ENCODE measurements around the gene FRAT2. TPM values are rescaled to one million over a fixed set of nuclear protein-coding genes. Genes with fewer than 3 reads are reported as not detected.

Gene FRAT2
- total RNA-seq, 1 donor from 2014 or later: 8.4 TPM

DNA sequence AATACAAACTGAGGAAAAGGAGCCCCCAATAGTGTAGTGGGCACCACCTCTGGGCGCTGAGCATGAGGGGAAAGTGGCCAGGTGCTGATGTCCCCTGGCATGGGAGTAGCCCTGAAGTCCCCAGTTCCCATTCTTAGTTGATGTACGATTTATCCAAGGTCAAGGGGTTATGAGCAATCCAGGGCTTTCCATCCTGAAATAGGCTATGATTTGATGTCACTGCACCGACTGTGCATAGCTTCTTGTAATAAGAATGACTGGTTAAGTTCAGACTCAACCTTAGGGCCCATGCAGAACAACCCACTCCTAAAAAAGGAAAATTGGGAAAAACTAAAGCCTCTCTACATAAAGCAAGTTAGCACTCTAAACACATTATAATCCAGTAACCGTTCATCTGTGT is 11.0 kb downstream of the FRAT2 start:
- ATAC-seq: no peak

DNA sequence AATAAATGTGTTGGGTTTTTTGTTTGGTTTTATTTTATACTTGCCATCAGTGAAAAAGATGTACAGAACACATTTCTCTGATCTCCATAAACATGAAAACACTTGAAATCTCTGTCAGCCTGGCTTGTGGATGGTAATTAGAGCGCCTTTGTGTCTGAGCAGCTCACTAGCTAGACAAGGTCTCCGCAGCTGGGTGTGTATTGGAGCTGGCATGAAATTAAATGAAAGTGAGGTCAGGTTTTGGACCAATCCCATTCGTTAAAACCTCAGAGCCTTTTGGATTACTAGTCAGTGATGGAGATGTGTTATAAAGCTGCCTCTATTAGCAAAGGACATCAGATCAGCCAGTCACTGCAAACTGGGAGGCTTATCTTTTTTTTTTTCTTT is 12.7 kb downstream of the FRAT2 start:
- ATAC-seq: no peak

DNA sequence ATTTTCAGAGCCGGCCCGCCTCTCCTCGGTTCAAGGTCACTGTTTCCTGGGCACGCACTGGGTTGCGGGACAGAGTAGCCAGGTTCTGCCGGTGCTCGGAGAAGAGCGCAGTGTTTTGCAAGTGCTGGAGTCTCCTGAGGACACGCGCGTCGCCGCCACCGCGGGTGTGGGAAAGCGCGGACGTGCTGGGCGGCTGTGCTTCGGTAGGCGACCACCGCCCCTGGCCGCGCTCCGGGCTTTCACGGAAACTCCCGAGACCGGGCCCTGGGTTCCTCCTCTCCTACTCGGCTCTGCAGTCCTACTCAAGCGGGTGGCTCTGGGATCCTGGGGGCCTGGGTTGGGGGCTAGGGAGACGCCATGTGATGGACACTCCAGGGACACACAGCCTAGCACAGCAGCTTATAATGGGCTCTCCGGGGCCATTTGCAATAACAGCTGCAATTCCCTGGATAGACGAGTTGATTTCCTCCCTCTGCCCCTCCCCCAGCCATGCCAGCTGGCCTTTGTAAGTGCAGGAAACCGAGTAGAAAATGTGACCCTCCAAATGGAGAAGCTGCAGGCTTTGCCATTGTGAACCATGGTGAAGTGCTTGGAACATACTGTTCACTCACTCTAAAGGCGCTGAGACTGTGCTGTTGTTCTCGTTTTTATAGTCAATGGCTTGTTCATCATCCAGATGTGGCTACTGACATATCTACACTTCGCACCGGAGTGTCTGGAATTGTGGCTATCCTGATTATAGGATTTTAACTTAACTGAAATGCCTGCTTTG is 13.3 kb downstream of the FRAT2 start:
- ATAC-seq: no peak

DNA sequence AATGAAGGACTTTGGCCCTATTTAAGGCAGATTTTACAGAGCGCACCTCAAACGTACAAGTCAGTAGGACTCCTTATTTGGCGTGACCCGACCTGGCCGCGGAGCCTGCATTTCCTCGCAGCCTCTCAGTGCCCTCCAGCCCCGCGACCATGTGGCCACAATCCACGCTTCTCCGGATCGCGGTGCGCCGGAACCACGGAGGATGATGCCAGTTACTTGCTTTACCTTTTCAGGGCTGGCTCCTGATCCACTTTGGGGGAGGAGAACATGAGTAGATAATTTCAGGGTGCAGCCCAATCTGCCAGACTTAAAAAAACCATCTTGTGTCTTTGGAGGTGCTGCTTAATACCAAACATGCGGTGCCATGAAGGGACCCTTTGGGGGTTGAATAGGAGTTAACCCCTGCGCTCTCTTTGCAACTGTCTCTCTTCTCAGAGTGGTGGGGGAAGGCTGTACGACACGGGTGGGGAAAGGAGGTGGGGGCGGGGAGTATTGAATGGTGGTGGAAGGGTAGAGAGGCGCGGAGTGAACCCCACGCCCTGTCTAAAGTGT is 14.0 kb downstream of the FRAT2 start:
- no peak for ATAC-seq

DNA sequence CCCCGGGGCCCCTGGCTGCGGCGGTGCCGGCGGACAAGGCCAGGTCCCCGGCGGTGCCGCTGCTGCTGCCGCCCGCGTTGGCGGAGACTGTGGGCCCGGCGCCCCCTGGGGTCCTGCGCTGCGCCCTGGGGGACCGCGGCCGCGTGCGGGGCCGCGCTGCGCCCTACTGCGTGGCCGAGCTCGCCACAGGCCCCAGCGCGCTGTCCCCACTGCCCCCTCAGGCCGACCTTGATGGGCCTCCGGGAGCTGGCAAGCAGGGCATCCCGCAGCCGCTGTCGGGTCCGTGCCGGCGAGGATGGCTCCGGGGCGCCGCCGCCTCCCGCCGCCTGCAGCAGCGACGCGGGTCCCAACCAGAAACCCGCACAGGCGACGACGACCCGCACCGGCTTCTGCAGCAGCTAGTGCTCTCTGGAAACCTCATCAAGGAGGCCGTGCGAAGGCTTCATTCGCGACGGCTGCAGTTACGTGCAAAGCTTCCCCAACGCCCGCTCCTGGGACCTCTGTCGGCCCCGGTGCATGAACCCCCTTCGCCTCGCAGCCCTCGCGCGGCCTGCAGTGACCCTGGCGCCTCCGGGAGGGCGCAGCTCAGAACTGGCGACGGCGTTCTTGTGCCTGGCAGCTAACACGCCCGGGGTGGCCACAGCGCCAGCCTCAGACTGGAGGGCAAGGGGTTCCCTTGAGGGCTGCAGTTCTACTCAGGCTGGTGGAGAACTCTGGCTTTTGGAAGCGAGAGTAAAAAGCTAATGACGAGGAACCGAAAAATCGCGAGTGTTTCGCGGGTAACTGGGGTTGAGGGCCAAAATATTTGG is 14.7 kb downstream of the FRAT2 start:
- peak; percentile 31 for ATAC-seq

DNA sequence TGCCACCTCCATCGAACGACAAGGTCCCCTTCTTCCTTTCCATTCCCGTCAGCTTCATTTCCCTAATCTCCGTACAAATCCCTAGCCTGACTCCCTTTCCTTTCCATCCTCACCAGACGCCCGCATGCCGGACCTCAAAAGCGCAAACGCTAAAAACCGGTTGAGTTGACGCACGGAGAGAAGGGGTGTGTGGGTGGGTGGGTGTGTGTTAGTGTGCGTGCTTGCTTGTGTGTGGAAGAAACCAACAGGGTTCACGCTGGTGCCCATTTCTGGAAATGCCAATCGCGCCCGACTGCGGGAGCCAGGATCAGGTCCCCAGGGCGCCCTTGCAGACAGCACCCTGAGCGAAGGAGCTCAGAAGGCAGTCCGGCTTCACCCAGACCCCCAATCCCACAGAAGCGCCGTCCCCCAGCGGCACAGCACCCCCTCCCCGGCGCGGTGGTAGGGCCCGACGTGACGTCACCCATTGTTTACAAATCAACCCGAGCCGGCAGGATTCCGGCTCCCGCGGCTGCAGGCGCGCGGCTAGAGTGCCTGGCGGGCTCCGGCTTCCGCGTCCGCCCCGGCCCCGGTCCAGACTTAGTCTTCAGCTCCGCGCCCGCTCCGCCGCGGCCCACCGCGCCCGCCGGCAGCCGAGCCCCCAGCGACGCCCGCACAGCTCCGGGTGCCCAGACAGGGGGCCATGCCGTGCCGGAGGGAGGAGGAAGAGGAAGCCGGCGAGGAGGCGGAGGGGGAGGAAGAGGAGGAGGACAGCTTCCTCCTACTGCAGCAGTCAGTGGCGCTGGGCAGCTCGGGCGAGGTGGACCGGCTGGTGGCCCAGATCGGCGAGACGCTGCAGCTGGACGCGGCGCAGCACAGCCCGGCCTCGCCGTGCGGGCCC is 15.5 kb downstream of the FRAT2 start, which contains the start of gene FRAT1:
Gene FRAT1, plus strand, starts transcription at position 500 of the 880 bp plus-strand sequence. Its CDS starts 183 bp downstream, at position 683.
- ATAC-seq: peak; percentile 90

DNA sequence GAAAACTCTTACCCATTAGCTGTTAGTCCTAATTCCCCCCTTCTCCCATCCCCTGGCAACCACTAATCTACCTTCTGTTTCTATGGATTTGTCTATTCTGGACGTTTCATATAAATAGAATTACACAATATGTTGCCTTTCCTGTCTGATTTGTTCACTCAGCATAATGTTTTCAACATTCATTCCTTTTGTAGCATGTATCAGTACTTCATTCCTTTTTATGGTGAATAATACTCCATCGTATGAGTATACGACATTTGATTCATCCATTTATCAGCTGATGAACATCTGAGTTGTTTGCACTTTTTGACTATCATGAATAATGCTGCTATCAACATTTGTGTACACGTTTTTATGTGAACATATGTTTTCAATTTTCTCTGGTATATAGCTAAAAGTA is 19.9 kb downstream of the FRAT2 start:
- ATAC-seq: no peak

DNA sequence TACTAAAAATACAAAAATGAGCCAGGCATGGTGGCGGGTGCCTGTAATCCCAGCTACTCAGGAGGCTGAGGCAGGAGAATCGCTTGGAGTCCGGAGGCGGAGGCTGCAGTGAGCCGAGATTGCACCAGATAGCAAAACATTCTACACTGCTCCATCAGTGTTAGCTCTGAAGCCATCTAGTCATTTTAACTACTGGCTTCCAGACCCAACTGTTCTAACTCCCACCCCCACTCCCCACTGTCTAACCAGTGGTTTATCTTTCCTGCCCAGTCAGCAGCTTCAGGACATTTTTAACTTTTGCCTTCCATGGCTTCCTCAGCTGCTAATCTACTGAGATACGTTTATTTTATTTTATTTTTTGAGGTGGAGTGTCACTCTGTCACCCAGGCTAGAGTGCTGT is 21.6 kb downstream of the FRAT2 start:
- no peak for ATAC-seq

DNA sequence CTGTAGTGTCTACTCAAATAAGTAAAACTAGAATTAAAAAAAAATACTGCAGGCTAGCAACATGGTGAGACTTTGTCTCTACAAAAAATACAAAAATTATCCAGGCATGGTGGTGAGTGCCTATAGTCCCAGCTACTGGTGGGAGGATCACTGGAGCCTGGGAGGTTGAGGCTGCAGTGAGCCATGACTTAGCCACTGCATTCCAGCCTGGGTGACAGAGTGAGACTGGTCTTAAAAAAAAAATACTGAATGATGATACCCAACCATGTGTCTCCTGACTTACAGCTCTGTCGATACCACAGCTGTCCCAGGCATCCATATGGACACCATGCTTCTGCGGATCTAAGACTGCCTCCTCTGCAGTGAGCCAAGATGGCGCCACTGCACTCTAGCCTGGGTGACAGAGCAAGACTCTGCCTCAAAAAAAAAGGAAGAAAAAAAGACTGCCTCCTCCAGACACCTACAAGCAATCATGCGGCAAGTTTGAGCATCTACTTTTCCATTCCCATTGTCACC is 23.4 kb downstream of the FRAT2 start:
- ATAC-seq: no peak

DNA sequence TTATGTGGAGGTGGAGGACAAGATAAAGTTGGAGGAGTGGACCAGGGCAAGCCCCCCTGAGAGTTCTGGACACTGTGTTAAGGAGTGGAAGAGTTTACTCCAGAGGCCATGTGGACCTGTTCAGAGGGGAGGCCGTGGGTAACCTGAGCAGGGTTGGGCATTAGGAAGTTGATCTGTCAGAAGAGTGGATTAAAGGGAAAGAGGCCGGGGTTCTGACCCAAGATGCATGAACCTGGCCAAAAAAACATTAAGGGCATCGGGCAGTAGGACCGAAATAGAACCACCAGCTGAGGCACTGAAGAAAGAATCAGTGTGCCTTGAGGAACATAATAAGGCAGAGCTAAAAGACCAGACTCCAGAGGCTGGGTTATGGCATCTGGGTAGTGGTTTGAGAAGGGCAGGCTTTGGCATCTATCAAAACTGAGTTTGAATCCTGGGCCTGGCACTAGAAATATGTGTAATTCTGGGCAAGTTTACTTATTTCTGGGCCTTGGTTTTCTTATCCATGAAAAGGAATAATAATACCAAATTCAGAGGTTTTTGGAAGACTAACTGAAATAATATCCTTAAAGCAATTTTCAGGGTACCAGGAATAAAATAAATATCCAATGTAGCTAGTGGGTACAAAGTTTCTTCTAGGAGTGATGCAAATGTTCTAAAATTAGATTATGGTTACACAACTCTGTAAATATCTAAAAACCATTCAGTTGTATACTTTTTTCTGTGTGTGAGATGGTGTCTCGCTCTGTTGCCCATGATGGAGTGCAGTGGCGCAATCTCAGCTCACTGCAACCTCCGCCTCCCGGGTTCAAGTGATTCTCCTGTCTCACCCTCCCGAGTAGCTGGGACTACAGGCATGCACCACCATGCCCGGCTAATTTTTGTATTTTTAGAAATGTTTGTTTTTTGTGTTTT is 26.4 kb downstream of the FRAT2 start:
- ATAC-seq: no peak

DNA sequence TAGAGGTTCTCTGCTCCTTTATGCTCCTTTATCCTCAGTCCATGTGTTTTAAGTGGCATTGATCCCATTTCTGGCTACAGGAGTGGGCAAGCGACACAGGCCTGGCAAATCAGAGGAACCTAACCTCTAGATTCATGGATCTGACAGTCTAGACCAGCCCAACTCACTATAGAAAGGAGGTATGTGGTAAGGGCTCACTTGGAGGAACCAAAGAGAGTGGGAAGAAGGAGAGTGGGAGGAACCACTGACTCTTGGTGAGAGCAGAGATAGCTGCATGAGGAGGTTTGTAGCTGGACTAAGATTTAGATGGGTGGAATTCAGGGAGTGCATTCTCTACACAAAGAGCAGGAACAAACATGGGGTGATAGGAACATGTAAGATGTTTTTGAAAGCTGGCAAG is 27.1 kb downstream of the FRAT2 start:
- ATAC-seq: no peak

DNA sequence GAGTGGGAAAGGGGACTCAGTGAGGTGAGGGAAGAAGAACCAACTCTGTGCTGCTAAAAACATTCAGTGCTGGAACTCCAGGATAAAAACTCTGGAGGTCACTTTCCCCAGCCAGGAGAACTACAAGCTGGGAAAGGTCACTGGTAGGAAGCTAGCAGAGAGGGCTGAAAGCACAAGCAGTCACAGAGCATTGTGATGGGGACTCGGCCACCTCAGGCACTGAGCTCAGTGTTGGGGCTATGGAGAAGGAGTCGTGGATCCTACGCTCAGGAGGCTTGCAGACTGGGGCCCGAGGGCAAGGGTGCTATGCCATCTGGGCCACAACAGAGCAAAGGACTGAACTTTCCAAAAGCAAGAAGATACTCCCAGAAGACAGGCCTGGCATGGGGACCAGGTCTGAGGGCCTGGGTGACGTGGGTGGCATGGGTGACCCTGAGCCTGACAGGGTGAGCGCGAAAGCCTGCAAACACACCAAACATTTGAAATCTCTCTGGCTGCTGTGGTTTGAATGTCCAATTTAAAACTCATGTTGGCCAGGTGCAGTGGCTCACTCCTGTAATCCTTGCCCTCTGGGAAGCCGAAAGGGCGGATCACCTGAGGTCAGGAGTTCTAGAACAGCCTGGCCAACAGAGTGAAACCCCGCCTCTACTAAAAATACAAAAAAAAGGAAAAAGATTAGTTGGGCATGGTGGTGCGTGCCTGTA is 32.3 kb downstream of the FRAT2 start:
- no peak for ATAC-seq

DNA sequence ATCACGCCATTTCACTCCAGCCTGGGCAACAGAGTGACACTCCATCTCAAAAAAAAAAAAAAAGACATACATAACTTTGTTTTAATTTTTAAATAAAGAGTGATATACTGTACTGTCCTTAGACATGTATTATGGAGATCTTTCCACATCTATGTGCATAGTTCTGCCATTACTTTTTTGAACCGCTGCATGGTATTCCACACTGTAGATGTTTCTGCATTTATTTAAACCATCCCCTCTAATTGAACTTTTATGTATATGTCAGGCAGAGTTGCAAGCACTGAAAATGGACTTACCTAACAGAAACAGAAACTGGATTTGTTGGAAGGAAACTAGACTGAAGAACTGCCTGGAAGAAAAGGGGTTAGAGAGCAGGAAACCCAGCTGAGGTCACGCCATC is 33.5 kb downstream of the FRAT2 start:
- no peak for ATAC-seq

DNA sequence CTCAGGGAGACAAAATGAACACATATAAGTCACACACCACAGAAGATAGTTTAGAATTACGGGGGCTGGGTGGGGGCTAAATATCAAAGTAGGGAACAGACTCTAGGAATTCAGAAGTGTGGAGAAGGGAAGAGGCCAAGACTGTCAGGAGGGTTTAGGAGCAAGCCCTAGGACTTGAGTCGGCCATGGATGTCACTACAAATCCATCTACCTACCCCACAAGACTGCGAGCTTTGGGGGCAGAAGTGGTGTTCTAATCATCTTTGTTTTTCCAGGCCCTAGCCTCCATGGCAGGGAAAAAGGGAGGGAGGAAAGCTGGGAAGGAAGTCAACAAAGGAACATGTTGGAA is 36.3 kb downstream of the FRAT2 start:
- no peak for ATAC-seq

DNA sequence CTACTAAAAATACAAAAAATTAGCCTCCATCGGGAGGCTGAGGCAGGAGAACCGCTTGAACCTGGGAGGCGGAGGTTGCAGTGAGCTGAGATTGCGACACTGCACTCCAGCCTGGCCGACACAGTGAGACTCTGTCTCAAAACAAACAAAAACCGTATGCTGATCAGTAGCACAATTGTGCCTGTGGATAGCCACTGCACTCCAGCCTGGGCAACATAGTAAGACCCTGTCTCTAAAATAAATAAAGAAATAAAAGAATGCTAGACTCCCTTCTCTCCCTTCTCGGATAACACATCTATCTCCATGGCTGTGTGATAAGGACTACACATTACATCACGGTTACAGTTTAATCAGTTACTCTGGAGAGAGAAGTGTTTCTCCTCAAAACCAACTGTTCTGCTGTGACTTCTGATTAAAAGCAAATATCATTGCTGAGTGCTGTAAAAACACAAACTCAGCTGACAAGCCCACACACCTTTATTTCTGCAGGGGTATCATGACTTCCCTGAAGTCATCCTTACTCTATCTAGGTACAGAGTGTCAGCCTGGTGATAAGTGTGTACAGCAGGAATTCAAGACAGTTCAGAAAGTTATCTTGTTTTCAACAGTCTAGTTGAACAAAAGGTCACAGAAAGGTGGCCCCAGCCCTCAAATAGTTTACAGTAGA is 36.8 kb downstream of the FRAT2 start:
- ATAC-seq: no peak

DNA sequence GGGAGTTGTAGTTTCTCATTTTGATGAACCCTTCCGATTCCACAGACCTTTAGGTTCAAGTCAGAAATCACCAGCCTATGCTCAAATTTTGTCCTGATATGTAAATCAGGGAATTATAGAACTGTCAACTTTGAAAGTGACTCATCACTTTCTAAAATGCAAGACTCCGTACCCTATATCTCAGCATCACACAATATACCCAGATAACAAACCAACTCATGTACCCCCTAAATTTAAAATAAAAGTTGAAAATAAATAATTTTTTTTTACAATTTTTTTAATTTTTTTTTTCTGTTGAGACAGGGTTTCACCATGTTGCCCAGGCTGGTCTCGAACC is 41.7 kb downstream of the FRAT2 start:
- ATAC-seq: no peak

DNA sequence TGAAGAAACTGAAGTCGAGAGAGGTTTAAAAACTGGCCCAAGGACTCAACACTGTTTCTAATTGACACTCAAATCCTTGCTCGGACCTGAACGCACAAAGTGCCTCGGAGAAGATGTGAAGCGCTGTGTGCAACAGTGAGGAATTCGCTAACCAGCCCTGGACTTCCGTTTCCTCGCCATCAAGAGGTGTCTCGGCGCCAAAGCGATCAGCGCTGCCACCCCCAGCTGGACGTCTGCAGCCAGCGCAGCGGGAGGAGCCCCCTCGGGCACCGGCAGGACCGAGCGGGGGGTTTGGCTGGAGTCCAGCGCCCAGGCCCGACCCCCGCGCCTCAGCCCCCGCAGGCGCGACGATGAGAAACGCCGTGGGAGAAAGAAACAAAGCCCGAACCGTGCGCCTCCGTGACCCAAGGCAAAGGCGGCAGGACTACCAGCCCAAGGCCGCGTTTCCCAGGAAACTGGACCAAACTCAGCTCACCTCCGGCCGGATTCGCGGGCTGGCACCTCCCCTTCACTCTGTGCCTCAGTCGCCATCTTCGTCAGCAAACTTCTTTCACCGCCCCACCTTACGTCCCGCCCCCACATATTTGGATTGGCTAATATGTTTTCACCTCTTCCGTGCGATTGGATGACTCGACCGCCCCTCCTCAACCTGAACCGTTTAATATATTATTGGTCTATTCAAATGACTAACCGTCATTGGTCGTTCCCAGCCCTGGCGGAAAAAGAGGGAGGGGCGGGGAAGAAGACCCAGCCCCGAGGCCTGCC is 42.2 kb downstream of the FRAT2 start, which contains the start of gene ARHGAP19:
Gene ARHGAP19, minus strand, starts transcription at position 541 of the 765 bp plus-strand sequence. Its CDS starts 10 bp downstream, at position 531.
- peak; percentile 100 for ATAC-seq

DNA sequence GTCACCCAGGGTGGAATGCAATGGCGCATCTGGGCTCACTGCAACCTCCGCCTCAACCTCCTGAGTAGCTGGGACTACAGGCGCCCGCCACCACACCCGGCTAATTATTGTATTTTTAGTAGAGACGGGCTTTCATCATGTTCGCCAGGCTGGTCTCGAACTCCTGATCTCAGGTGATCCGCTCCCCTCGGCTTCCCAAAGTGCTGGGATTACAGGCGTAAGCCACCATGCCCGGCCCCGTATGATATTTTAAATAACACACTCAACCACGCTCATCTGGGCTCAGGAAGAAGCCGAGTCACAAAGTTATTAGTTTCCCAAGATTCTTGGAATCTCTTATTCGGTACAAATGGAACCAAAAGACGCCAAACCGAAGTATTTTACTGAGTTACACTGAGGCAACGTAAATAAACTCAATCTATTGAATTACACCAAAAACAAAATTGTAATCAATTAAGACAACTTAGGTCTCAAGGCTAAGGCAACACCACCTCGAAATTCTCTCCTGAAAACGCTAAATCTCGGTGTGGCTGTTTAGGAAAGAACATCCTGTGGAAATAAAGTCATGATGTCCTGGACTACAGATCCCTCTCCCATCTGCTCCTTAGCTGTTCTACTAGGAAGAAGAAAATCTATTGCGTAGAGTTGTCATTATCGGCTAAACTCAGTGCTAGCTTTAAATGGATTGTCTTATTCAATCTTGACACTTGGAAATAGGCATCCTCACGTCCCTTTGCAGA is 43.0 kb downstream of the FRAT2 start:
- ATAC-seq: no peak
